ENCODE data around the gene CYREN. TPM values are rescaled to one million over a fixed set of nuclear protein-coding genes. Genes with fewer than 3 reads are reported as not detected.

Gene CYREN
- total RNA-seq, 1 experiment from 2014 or later = 49.6 TPM

- ATAC-seq (no peak), DNase-seq (ENCODE audit: low read depth, low spot score) (no peak)
- Histone ChIP-seq H3K4me3 (ENCODE audit: low read depth in 2 of 2, low read length in 2 of 2) (no peak overlapping the region), H3K27me3 (ENCODE audit: control insufficient read depth, insufficient read depth, low read length) (no peaks in the 10 kb centered on the region), H3K36me3 (ENCODE audit: control insufficient read depth, insufficient read depth, low read length) (no peaks in the 10 kb centered on the region), H3K4me1 (ENCODE audit: control insufficient read depth, insufficient read depth, low read length) (no peaks in the 10 kb centered on the region), H3K9me3 (ENCODE audit: control insufficient read depth, insufficient read depth, low read depth, low read length) (peaks cover 17% of the 10 kb centered on the region; the same call in 1 of the 2 replicates), H3K27ac (ENCODE audit: low read length) (no peak overlapping the region)
- ChIA-PET CTCF (no interaction called here), POLR2A (no interaction called here)
- TF ChIP-seq SIN3A (IDR thresholded peaks at IDR 0.05; ENCODE audit: borderline replicate concordance, insufficient read depth, low read depth, low read length) (no peak), POLR2AphosphoS5 (IDR thresholded peaks at IDR 0.05; ENCODE audit: low read depth, low read length) (no peak), TCF7L2 (IDR thresholded peaks at IDR 0.05; ENCODE audit: low read depth, low read length) (no peak), REST (IDR thresholded peaks at IDR 0.05; ENCODE audit: insufficient read depth in 1 of 2, low read depth in 2 of 2, low read length in 1 of 2) (no peak)
- TF ChIP-seq, protein P1, sequence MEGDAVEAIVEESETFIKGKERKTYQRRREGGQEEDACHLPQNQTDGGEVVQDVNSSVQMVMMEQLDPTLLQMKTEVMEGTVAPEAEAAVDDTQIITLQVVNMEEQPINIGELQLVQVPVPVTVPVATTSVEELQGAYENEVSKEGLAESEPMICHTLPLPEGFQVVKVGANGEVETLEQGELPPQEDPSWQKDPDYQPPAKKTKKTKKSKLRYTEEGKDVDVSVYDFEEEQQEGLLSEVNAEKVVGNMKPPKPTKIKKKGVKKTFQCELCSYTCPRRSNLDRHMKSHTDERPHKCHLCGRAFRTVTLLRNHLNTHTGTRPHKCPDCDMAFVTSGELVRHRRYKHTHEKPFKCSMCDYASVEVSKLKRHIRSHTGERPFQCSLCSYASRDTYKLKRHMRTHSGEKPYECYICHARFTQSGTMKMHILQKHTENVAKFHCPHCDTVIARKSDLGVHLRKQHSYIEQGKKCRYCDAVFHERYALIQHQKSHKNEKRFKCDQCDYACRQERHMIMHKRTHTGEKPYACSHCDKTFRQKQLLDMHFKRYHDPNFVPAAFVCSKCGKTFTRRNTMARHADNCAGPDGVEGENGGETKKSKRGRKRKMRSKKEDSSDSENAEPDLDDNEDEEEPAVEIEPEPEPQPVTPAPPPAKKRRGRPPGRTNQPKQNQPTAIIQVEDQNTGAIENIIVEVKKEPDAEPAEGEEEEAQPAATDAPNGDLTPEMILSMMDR (IDR thresholded peaks at IDR 0.05) = no peak
- in situ Hi-C loops (cut with HindIII; ENCODE audit: low pct_unique_long_range_greater_than_20kb, low sequenced_read_pairs) (no loop called here), intact Hi-C loops (cut with micrococcal nuclease; ENCODE audit: unreplicated experiment) (no loop called here)
- no TSS peak for BruUV-seq (replicated peaks)
These were observed 11.6 kb upstream of the CYREN start for GRCh38 chr7:135181929-135182678.

GRCh38 chr7:135181261-135181928 is 10.9 kb upstream of the CYREN start:
- ChIA-PET CTCF (no interaction called here), POLR2A (no interaction called here)
- Histone ChIP-seq H3K4me1 (ENCODE audit: control insufficient read depth, insufficient read depth, low read length) (no peaks in the 10 kb centered on the region), H3K9me3 (ENCODE audit: control insufficient read depth, insufficient read depth, low read depth, low read length) (peaks cover 17% of the 10 kb centered on the region; the same call in 1 of the 2 replicates), H3K27me3 (ENCODE audit: control insufficient read depth, insufficient read depth, low read length) (no peaks in the 10 kb centered on the region), H3K4me3 (ENCODE audit: low read depth in 2 of 2, low read length in 2 of 2) (no peak overlapping the region), H3K27ac (ENCODE audit: low read length) (no peak overlapping the region), H3K36me3 (ENCODE audit: control insufficient read depth, insufficient read depth, low read length) (no peaks in the 10 kb centered on the region)
- TF ChIP-seq REST (IDR thresholded peaks at IDR 0.05; ENCODE audit: insufficient read depth in 1 of 2, low read depth in 2 of 2, low read length in 1 of 2) (no peak), POLR2AphosphoS5 (IDR thresholded peaks at IDR 0.05; ENCODE audit: low read depth, low read length) (no peak), TCF7L2 (IDR thresholded peaks at IDR 0.05; ENCODE audit: low read depth, low read length) (no peak), SIN3A (IDR thresholded peaks at IDR 0.05; ENCODE audit: borderline replicate concordance, insufficient read depth, low read depth, low read length) (no peak)
- TF ChIP-seq, protein P1 (IDR thresholded peaks at IDR 0.05) = no peak
- DNase-seq (ENCODE audit: low read depth, low spot score) (no peak), ATAC-seq (no peak)
- intact Hi-C loops (cut with micrococcal nuclease; ENCODE audit: unreplicated experiment) (no loop called here), in situ Hi-C loops (cut with HindIII; ENCODE audit: low pct_unique_long_range_greater_than_20kb, low sequenced_read_pairs) (no loop called here)
- no TSS peak for BruUV-seq (replicated peaks)

Data from Panc1 (cell line).